GM13976 (cell line): ENCODE results near the gene H2BK1.

Experiments
- DNase-seq: peaks from one replicate; pipeline ENCODE4 v3.0.0; 2012; ENCODE audit warnings: low spot score
- CTCF ChIP-seq: IDR thresholded peaks from 2 replicates; pipeline ENCODE4 v1.5.1; 2012; ENCODE audit warnings: borderline replicate concordance, mild to moderate bottlenecking; ENCODE audit not compliant: insufficient read depth; ENCODE audit errors: extremely low read depth, missing control alignments, control extremely low read depth
- in situ Hi-C: fragments of 300-500 bp; cut with MboI; formaldehyde crosslinking; loops from one replicate; pipeline ENCODE4 v1.12.0; 2022; ENCODE audit warnings: low sequenced_read_pairs, mixed read lengths, inconsistent platforms; ENCODE audit not compliant: unreplicated experiment

Gene H2BK1

DNA sequence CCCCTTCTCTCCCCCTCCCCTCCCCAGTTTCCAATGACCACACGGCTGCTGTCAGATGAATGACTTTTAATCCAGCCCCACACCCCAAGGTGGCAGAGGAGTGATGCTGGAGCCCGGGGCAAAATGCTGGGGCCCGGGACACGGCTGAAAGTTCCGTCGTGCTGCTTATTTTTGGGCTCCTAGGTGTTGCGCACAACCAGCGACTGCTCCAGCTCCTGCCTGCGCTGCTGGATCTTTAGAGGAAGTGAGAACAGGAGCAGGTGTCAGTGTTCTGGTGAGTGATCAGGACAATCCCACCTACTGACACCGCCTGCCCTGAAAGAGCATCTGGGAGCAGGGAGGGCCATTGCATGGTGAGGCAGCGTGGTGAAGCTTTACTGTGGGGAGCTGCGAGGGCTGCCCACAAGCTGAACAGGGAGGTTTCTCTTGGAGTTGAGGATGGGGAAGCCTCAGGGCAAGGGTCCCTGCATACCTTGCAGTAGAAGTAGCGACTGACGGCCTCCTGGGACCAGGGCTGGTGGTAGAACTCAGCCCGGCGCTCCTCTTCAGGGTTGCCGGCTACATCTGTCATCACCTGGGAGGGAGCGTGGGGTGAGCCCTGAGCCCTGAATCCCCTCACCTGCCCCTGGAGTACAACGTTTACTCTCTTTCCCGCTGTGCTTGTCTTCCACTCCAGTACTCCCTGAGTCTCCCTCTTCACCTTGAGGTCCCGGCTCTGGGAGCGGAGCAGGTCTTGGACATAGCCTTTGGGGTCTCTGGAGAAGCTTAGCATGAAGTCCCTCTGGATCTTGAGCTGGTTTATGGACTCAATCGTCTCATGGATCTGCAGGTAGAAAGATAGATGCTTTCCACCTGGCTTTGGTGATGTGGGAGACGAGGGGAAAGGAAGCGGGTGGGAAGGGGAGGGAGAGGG, 28.9 kb upstream of the H2BK1 start:
- in situ Hi-C loops = no loop called here
- no peak for DNase-seq
- TF ChIP-seq CTCF = no peak

DNA sequence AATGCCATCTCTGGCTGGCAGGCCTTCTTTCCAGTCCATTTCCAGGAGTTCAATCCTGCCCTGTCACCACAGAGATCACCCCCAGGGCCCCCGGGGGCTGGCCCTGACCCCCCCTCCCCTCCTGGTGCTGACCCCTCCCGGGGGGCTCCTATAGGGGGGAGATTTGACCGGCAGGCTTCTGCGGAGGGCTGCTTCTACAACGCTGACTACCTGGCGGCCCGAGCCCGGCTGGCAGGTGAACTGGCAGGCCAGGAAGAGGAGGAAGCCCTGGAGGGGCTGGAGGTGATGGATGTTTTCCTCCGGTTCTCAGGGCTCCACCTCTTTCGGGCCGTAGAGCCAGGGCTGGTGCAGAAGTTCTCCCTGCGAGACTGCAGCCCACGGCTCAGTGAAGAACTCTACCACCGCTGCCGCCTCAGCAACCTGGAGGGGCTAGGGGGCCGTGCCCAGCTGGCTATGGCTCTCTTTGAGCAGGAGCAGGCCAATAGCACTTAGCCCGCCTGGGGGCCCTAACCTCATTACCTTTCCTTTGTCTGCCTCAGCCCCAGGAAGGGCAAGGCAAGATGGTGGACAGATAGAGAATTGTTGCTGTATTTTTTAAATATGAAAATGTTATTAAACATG, 28.0 kb upstream of the H2BK1 start:
- in situ Hi-C loops = no loop called here
- no peak for DNase-seq
- TF ChIP-seq CTCF = no peak

GRCh38 chr7:151237244-151238189, 27.2 kb upstream of the H2BK1 start:
- TF ChIP-seq CTCF = no peak
- in situ Hi-C loops = no loop called here
- no peak for DNase-seq

DNA sequence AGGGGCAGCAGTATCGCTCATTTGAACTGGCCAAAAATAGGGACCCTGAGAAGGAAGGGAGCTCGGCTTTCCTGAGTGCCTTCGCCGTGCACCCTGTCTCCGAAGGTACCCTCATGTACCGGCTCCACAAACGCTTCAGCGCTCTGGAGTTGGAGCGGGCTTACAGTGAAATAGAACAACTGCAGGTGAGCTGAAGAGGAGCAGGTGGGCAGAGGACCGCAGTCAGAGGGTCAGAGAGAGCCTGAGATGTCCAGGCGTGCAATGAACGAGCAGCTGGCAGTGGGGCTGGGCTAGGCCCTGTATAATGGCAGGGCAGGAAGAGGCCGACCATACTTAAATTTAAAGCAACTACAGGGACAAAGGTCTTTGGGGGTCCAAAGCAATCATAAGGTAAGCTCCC, 26.1 kb upstream of the H2BK1 start:
- TF ChIP-seq CTCF = no peak
- no peak for DNase-seq
- in situ Hi-C loops = no loop called here

DNA sequence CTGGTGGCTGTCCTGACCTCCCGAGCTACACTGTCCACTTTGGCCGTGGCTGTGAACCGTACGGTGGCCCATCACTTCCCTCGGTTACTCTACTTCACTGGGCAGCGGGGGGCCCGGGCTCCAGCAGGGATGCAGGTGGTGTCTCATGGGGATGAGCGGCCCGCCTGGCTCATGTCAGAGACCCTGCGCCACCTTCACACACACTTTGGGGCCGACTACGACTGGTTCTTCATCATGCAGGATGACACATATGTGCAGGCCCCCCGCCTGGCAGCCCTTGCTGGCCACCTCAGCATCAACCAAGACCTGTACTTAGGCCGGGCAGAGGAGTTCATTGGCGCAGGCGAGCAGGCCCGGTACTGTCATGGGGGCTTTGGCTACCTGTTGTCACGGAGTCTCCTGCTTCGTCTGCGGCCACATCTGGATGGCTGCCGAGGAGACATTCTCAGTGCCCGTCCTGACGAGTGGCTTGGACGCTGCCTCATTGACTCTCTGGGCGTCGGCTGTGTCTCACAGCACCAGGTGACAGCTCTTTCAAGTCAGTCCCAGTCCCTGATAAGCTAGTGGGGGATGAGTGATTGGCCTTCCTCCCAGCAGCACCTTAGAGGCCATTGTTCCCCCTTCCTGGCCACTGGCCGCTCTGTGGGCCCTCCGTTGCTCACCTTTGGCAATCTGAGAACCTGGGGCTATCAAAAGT, 25.0 kb upstream of the H2BK1 start:
- in situ Hi-C loops = no loop called here

More for the DNA sequence above, 25.0 kb upstream of the H2BK1 start:
- no peak for TF ChIP-seq CTCF
- no peak for DNase-seq
